ENCODE measurements around the gene C1orf53. TPM values are rescaled to one million over a fixed set of nuclear protein-coding genes. Genes with fewer than 3 reads are reported as not detected.

Gene C1orf53
- polyA plus RNA-seq, 1 of the 3 experiments (the other 2 are of a cell fraction), result 24.9 TPM

- Histone ChIP-seq H3K4me2 (no peak overlapping the region), H3K79me2 (ENCODE audit: insufficient read depth) (no peaks in the 10 kb centered on the region), H3K4me3 (ENCODE audit: low read depth in 2 of 2, low read length in 1 of 2) (no peak overlapping the region), H3K36me3 (replicated peaks in 1 of 2; ENCODE audit: control insufficient read depth in 1 of 2, insufficient read depth in 2 of 2, low read length in 1 of 2) (no peaks in the 10 kb centered on the region), H3K9me3 (no peaks in the 10 kb centered on the region), H4K20me1 (ENCODE audit: insufficient read depth) (no peaks in the 10 kb centered on the region), H3K27me3 (ENCODE audit: insufficient read depth) (no peaks in the 10 kb centered on the region), H3F3A (replicated peaks; ENCODE audit: insufficient read depth) (no peaks in the 10 kb centered on the region), H3K4me1 (ENCODE audit: control insufficient read depth in 1 of 2, insufficient read depth in 2 of 2, low read depth in 1 of 2, low read length in 1 of 2) (peaks cover 0 to 2% of the 10 kb centered on the region in 2 experiments; a peak in 1 of 4 replicates), H3K27ac (ENCODE audit: low read depth in 2 of 2, low read length in 1 of 2) (peak overlapping the region in 1 of 2 experiments; percentile 86; a peak in 2 of 4 replicates), H2AFZ (ENCODE audit: low read depth) (0 out of 2 replicates have a peak overlapping the region, but pooled peaks have one; percentile 35), H3K9ac (no peak overlapping the region), H3K9me2 (no peaks in the 10 kb centered on the region)
- ChIA-PET POLR2A (no interaction called here), CTCF (no interaction called here)
- TF ChIP-seq PBX3 (IDR thresholded peaks at IDR 0.05), result no peak
- 61% methylated on average over 4 of the region's 4 CpGs for WGBS (ENCODE audit: low lambda C conversion rate)
- no peak for DNase-seq
Measured at GRCh38 chr1:197954718-197955418, 52.4 kb downstream of the C1orf53 start.

- Histone ChIP-seq H3K79me2 (ENCODE audit: insufficient read depth) (no peaks in the 10 kb centered on the region), H3K9me3 (no peaks in the 10 kb centered on the region), H3K4me2 (no peak overlapping the region), H3K27me3 (ENCODE audit: insufficient read depth) (no peaks in the 10 kb centered on the region), H2AFZ (ENCODE audit: low read depth) (peak overlapping the region; percentile 35), H3K4me3 (ENCODE audit: low read depth in 2 of 2, low read length in 1 of 2) (no peak overlapping the region), H3K9ac (no peak overlapping the region), H3K4me1 (ENCODE audit: control insufficient read depth in 1 of 2, insufficient read depth in 2 of 2, low read depth in 1 of 2, low read length in 1 of 2) (peaks cover 0 to 2% of the 10 kb centered on the region in 2 experiments; a peak in 1 of 4 replicates), H3F3A (replicated peaks; ENCODE audit: insufficient read depth) (no peaks in the 10 kb centered on the region), H4K20me1 (ENCODE audit: insufficient read depth) (no peaks in the 10 kb centered on the region), H3K9me2 (no peaks in the 10 kb centered on the region), H3K36me3 (replicated peaks in 1 of 2; ENCODE audit: control insufficient read depth in 1 of 2, insufficient read depth in 2 of 2, low read length in 1 of 2) (no peaks in the 10 kb centered on the region), H3K27ac (ENCODE audit: low read depth in 2 of 2, low read length in 1 of 2) (peak overlapping the region in 1 of 2 experiments; percentile 86; a peak in 1 of 4 replicates)
- TF ChIP-seq USF1 (IDR thresholded peaks at IDR 0.05; ENCODE audit: borderline replicate concordance, low read depth), result no peak
- no peak for TF ChIP-seq FOXJ3 (CRISPR knock-in tag; IDR thresholded peaks at IDR 0.05)
- TF ChIP-seq RXRA (IDR thresholded peaks at IDR 0.05; ENCODE audit: borderline replicate concordance, low read depth), result no peak
- no peak for TF ChIP-seq PBX3 (IDR thresholded peaks at IDR 0.05)
- no peak for TF ChIP-seq MXI1 (IDR thresholded peaks at IDR 0.05; ENCODE audit: low read depth, low read length)
- no peak for TF ChIP-seq POLR2AphosphoS5 (IDR thresholded peaks at IDR 0.05; ENCODE audit: low read depth, low read length)
- no peak for TF ChIP-seq SIN3A (IDR thresholded peaks at IDR 0.05; ENCODE audit: borderline replicate concordance, low read depth, low read length)
- TF ChIP-seq TEAD4 (IDR thresholded peaks at IDR 0.05; ENCODE audit: borderline replicate concordance, insufficient read depth), result no peak
- TF ChIP-seq FOXM1 (IDR thresholded peaks at IDR 0.05; ENCODE audit: low read depth), result no peak
- DNase-seq, result no peak
- WGBS (ENCODE audit: low lambda C conversion rate), result 51% methylated on average over 4 of the region's 4 CpGs
- ChIA-PET POLR2A (no interaction called here), CTCF (no interaction called here)
Measured at GRCh38 chr1:197955486-197956394, 53.3 kb downstream of the C1orf53 start.

Other genes starting within 250 kb of the C1orf53 start
- gene DENND1B, start 127.2 kb upstream of the C1orf53 start, polyA plus RNA-seq (2012; rRNA removed), result 1.4 and 1.6 TPM in 2 replicates
- 7.3 and 8.1 TPM in 2 replicates for gene LHX9, start 14.7 kb downstream of the C1orf53 start, polyA plus RNA-seq (2012; rRNA removed)